GM19035 (cell line): ENCODE data around the gene RAI1.

Experiments used
- ATAC-seq: cut with Tn5 transposase; IDR thresholded peaks from one replicate; pipeline ENCODE4 v1.9.1; 2021; ENCODE audit not compliant: unreplicated experiment

RAI1 gene

GRCh38 chr17:17859909-17860765 is 178.9 kb downstream of the RAI1 start:
- ATAC-seq, result no peak

- no peak for ATAC-seq
Observed at GRCh38 chr17:17860766-17861107, 179.5 kb downstream of the RAI1 start.
